HG03439 (cell line): ENCODE data around the gene CTXN1.
"Not testable (repeated sequence)": the region's sequence is repeated elsewhere in the genome, so short reads cannot be mapped to it uniquely, and the experiment has no call there.

Experiments used
- ATAC-seq: cut with Tn5 transposase; IDR thresholded peaks from one replicate; pipeline ENCODE4 v1.9.1; 2021; ENCODE audit warnings: mild to moderate bottlenecking, moderate library complexity; ENCODE audit not compliant: unreplicated experiment

CTXN1 gene

GRCh38 chr19:7947939-7948338 lies 22.0 kb upstream of the CTXN1 start:
- no peak for ATAC-seq

DNA sequence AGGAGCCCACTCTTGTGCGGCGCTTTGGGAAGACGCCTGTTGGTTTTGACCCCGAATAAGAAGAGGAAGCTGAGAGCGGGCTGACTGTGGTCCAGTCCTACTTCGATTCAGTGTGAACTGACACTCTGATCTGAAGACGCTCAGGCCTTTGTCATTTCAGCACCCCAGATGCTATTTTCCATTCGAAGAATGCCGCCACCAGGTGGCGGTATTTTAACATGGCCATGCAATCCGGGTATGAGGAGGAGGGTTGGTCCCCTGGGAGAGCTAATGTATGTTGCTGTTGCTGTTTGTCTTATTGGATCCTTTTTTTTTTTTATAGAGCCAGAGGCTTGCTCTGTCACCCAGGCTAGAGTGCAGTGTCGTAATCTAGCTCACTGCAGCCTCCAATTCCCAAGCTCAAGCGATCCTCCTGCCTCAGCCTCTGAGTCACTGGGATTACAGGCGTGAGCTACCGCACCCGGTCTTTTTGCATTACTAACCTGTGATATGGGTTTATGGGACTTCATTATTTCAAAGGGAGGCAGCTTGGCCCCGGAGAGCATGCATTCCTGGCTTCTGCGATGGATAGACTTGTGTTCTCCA lies 18.3 kb upstream of the CTXN1 start:
- ATAC-seq, result peak; percentile 31

DNA sequence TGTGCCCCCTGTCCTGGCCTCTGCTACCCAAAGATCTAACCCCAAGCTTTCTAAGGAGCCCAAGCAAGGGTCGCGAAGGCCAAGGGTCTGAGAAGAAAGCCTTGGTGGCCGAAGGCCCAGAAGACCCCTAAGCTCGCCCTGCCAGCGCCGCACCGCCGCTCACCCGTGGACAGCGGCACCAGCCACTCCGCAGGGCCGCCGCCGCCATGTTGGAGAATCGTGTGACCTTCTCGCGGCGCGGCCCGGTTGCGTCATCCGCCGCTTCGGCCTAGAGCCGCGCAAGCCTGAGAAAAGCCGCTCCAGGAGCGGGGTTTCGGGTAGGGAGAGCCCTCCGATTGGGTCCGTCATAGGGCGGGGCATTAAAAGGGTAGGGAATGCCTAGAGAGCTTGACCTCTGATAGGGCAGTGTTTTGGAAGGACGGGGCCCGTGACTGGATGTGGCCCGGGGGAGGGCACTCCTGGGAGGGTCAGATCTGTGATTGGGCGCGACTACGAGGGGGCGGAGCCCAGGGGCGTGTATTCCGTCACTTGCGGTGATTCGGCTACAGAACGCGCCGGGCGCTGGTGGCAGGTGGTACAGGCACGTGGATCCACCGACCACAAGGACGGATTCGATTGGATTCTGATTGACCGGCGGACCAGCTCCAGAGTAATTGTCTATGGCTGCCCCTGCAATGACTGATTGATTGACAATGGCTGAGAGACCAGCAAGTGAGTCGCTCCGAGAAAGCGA lies 17.7 kb upstream of the CTXN1 start, which contains the start of gene TIMM44:
Gene TIMM44 (minus strand): TSS at position 223 of the 733 bp plus-strand sequence. CDS start 15 bp downstream, at position 208.
- ATAC-seq, result peak; percentile 94

DNA sequence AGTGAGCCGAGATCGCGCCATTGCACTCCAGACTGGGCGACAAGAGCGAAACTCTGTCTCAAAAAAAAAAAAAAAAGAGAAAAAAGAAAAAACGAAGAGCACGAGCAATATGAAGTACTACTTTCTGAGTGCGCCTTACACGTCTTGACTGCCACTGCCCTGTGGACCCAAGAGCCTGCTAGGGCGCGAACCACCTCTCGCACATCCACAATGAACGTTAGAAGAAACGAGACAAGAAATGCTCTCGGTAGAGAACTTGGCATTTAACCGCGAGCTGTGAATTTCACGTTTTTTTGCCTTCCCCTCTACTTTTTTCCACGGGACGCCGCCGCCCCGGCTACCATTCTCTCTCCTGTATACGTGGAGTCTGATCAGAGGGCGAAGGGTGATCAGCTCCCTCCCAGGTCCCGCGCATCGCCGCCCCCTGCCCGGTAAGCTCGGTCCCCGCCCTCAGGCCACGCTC lies 17.1 kb upstream of the CTXN1 start:
- ATAC-seq, result peak; percentile 10

- ATAC-seq, result no peak
Measured at GRCh38 chr19:7941895-7942596, 16.1 kb upstream of the CTXN1 start.

DNA sequence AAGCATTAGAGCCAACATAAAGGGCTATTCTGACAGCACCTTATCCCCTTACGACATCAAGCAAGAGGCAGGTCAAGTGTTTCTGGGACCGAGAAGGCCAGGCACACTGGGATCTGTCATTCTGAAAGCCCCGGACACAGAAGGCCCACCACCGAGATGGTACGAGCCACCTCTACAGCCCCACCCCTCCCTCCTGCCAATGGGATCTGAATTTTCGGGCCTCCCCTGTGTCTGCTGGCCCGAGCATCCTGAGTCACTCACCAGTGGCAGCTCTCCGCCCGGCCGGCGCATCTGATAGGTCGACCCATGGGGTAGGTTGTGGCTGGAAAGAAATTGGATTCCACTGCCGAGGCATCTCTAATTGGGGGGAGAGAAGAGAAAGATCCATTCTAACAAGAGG lies 14.9 kb upstream of the CTXN1 start:
- no peak for ATAC-seq

GRCh38 chr19:7934766-7935165 lies 8.8 kb upstream of the CTXN1 start:
- no peak for ATAC-seq

- no peak for ATAC-seq
Measured at GRCh38 chr19:7933828-7934725, 8.1 kb upstream of the CTXN1 start.

DNA sequence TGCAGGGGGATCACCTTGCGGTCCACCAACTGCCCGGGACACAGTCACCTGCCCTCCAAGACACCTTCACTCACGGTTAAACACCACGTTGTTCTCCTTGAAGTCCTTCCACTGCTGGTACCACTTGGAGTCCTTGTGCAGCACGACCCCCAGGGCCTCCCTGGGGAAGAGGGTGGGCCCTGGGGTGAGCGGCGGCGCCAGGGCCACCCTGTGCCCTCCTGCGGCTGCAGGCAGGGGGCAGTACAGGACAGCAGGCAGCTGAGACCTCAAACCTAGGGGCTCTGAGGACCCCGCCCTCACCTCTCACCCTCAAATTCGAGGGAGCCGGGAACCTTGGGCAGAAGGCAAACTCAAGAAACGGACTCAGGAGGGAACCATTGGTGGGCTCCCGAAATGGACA lies 7.5 kb upstream of the CTXN1 start:
- no peak for ATAC-seq

GRCh38 chr19:7932930-7933300 lies 7.0 kb upstream of the CTXN1 start:
- ATAC-seq, result no peak

DNA sequence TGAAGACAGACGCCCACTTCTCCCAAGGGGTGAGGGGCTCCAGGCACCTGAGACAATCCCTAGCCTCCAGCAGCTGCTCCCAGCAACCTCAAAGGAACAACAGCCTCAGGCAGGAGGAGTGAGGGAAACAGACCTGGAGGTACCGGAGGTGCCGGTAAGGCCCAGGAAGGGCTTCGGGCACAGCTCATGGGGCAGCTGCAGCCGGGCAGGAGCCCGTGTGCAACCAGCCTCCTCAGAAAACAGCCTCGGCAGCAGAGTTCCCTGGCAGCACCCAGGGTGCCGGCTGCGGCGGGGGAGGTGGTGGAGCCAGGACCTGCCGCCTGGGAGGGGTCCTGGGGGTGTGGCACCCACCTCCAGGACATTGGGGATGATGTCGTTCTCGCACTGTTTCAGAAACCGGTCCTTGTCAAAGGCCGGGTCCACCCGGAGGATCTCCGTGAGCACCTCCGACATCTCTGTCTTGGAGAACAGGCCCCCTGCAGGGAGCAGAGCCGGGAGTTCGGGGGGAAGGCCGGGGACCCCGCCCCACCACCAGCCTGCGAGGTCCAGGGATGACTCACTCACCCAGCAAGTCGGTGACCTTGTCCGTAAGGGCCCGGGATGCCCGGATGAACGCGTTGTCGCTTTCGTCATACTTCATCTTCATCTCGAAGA lies 6.5 kb upstream of the CTXN1 start:
- ATAC-seq, result no peak

GRCh38 chr19:7931221-7932061 lies 5.5 kb upstream of the CTXN1 start:
- ATAC-seq, result no peak

GRCh38 chr19:7930765-7931164 lies 4.8 kb upstream of the CTXN1 start:
- ATAC-seq, result no peak

GRCh38 chr19:7930030-7930429 lies 4.1 kb upstream of the CTXN1 start:
- not testable (repeated sequence) for ATAC-seq

- ATAC-seq, result no peak
Measured at GRCh38 chr19:7928741-7929701, 3.1 kb upstream of the CTXN1 start.

DNA sequence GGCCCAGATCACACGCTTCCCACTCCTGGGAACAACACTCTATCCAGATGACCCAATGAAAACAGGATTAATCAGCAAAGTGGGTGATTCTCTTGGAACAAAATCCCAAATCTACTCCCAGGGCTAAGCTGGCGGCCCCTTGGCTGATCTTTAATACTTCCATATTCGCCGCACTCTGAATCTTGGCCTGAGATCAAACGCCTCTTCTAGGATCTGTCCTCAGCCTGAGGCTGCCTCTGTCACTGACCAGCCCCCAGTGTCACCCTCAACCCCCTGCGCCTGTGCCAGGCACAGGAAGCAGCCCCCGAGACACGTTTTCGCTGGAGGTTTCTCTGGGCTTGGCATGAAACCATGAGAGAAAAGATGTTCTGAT lies 2.4 kb upstream of the CTXN1 start:
- ATAC-seq, result no peak

DNA sequence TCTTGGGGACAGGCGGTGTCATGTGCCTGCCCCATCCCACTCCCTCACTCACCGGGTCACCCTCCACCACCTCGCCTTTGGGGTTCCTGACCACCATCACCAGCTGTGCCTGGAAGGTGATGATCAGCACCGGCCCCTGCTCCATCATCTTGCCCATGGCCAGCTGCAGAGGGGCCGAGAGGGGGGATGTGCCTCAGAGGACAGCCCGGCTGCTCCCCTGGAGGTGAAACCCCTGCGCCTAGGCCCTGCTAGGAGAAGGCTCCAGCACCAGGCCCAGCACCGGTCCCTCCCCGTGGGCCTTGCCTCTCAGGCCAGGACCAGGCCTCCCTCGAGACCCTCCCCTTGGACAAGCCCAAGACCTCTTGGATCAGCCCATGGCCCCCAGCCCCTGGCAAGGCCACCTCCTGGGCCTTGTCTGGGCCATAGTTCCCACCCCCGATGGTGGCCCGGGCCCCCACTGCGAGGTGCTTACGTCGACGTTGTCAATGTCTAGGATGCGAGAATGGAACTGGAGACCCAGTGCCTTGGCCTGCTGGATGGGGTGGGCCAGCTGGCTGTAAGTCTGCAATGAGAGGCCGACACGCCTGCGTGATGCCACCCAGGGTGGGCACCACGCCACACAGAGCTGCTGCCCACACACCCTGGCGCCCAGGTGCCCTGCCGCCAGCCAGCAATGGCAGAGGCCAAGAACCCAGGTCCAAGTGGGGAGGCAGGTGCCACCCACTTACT lies 1.8 kb upstream of the CTXN1 start:
- no peak for ATAC-seq
